ENCODE results near the gene NKAIN2. TPM values are rescaled to one million over a fixed set of nuclear protein-coding genes. Genes with fewer than 3 reads are reported as not detected.

NKAIN2 gene
- total and polyA plus RNA-seq, 8 donors = 0.02 to 0.09 TPM; not detected in 6

DNA sequence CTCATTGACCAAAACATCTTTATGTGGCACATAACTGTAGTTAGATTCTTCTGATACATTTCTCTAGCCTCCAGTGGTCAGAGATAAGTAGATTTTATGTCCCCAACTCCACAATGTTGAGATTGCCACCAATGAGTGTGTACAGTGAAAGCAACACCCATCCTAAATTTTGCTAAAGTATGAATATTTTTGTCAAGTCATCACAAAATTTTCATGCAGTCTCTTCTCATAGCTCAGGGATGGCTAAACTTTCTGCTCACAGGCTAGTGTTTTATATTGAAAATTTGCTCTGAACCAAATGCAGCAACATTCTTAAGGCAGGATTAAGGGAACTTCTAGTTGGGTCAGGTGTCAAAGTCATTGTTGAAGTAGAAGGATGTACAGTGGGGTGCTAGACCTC is 203.6 kb downstream of the NKAIN2 start:
- H3K27me3 ChIP-seq = no peaks in the 10 kb centered on the region
- intact Hi-C loops (cut with DNase I) = no loop called here
- H3K27ac ChIP-seq = no peak overlapping the region
- H3K36me3 ChIP-seq = no peaks in the 10 kb centered on the region
- TF ChIP-seq, protein P1, sequence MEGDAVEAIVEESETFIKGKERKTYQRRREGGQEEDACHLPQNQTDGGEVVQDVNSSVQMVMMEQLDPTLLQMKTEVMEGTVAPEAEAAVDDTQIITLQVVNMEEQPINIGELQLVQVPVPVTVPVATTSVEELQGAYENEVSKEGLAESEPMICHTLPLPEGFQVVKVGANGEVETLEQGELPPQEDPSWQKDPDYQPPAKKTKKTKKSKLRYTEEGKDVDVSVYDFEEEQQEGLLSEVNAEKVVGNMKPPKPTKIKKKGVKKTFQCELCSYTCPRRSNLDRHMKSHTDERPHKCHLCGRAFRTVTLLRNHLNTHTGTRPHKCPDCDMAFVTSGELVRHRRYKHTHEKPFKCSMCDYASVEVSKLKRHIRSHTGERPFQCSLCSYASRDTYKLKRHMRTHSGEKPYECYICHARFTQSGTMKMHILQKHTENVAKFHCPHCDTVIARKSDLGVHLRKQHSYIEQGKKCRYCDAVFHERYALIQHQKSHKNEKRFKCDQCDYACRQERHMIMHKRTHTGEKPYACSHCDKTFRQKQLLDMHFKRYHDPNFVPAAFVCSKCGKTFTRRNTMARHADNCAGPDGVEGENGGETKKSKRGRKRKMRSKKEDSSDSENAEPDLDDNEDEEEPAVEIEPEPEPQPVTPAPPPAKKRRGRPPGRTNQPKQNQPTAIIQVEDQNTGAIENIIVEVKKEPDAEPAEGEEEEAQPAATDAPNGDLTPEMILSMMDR (IDR thresholded peaks at IDR 0.05) = no peak
- no peaks in the 10 kb centered on the region for H3K9me3 ChIP-seq
- no peak for ATAC-seq
- no peak overlapping the region for H3K4me3 ChIP-seq
- no peak for FAIRE-seq
- H3K4me1 ChIP-seq = no peaks in the 10 kb centered on the region
- DNase-seq = no peak

DNA sequence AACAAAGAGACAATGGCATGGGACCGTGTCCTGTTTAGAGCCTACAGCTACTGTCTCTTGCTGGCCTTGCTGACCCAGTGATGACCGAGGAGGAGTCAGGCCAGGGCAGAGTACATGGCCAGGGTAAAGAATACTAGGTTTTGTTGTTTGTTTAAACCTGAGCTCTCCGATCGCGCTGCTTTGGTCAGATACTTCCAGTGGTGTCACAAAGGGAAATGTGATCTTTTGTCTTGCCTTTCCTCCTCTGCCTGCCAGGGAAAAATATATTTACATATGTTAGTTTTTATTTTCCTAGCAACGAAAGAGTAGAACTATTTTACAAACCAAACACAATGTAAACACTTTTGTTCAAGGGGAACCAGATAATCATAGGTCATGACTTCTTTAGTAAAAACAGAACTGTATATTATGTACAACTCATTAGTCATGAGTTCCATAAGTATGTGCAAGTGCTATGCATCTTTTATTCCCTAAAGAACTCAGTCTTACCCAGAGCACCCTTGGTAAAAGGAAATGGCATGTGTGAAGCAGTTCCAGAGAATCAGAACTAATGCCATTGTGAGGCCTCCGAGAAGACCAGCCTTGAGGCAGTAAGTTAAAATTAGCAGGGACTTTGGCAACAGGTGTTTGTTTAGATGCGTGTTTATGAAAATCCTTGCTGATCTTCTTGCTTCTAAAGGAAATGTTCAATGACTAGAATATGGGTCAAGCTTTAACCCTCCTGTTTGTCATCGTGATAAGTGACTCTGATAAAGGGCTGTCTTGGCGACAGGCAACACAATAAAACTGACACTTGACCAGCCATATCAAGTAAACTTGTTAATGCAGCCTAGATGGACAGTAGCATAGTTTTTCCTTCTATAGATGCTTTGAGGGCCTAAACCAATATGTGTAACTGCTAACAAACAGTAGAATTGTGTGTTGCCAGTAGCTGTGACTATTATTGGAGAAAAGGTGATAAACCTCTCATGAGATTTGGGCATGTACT is 204.6 kb downstream of the NKAIN2 start:
- no peaks in the 10 kb centered on the region for H3K4me1 ChIP-seq
- no peaks in the 10 kb centered on the region for H3K27me3 ChIP-seq
- H3K4me3 ChIP-seq = no peak overlapping the region
- H3K27ac ChIP-seq = no peak overlapping the region
- peaks cover 0 to 3% (median 0%) of the 10 kb centered on the region in 4 donors for H3K9me3 ChIP-seq
- no peak for FAIRE-seq
- DNase-seq = no peak
- TF ChIP-seq, protein P1 (IDR thresholded peaks at IDR 0.05) = no peak
- WGBS, 2 donors = 20 to 24% methylated on average over 10 of the region's 10 CpGs
- intact Hi-C loops (cut with DNase I) = no loop called here
- H3K36me3 ChIP-seq = no peaks in the 10 kb centered on the region
- no peak for ATAC-seq

DNA sequence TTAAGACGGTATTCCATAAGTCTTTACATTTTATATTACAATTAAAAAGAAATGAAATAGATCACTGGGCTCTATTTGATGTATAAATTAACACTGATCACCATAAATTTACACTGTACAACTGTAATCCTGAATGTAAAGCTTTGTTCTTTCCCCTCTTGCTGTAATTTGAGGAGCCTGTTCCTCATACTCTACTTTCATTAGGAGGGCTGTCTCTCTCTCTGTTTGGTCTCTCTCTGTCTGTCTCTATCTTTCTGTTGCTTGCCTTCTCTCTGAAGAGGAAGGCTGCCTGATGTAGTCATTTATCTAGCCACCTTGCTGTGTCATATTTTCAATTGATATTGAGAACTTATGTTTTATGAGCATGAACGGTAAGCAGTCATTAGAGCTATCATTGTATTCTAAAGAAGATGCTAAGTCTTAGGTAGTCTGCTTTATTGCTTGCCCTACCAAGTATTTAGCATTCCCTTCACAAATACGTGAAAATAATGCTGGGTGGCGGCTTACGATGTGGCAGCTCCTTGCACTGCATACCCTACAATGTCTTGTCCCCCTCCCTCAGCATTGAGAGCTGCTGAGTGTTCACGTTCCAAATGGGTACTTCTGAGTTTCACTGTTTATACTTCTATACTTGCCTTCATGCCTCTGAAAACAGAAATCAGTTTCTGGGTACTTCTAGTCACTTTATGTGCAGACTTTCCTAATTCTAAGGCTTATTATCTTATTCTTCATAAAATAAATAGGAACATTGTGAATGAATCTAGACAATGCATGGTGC is 205.5 kb downstream of the NKAIN2 start:
- Histone ChIP-seq H3K27ac (no peak overlapping the region), H3K27me3 (no peaks in the 10 kb centered on the region), H3K4me1 (no peaks in the 10 kb centered on the region), H3K36me3 (no peaks in the 10 kb centered on the region), H3K9me3 (peaks cover 0 to 3% (median 0%) of the 10 kb centered on the region in 4 donors), H3K4me3 (no peak overlapping the region)
- ATAC-seq (no peak), FAIRE-seq (no peak), DNase-seq (no peak)
- intact Hi-C loops (cut with DNase I) = no loop called here
- TF ChIP-seq, protein P1 (IDR thresholded peaks at IDR 0.05) = no peak
- 69 to 76% methylated on average over 6 of the region's 6 CpGs for WGBS, 2 donors

DNA sequence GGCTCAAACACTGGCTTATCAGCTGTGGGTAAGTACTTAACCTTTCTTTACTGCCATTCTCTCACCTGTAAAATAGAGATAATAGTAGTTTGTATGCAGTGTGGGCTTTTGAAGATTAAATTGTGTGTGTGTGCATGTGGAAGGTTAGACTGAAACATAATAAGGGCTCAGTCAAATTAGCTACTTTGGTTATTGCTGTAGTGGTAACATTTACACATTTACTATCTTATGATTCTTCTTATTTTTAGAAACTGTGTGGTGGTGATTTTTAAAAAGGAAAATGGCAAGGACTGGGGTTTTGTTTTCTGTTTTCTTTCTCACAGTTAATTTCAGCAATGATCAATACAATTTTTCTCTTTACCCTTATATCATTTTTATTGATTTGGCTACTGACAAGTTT is 206.9 kb downstream of the NKAIN2 start:
- Histone ChIP-seq H3K4me1 (no peaks in the 10 kb centered on the region), H3K27ac (no peak overlapping the region), H3K27me3 (no peaks in the 10 kb centered on the region), H3K4me3 (no peak overlapping the region), H3K9me3 (peaks cover 0 to 3% (median 0%) of the 10 kb centered on the region in 4 donors), H3K36me3 (no peaks in the 10 kb centered on the region)
- no peak for DNase-seq
- intact Hi-C loops (cut with DNase I) = no loop called here
- FAIRE-seq = no peak
- TF ChIP-seq, protein P1 (IDR thresholded peaks at IDR 0.05) = no peak
- ATAC-seq = no peak
